Activated CD4-positive, alpha-beta T cell treated with anti-CD3 and anti-CD28 coated beads for 48 hours (primary cell): ENCODE results near the gene PCGF1.

Experiments
- DNase-seq: peaks from one replicate; pipeline ENCODE4 v3.0.0-alpha.2; 2020

PCGF1 gene

DNA sequence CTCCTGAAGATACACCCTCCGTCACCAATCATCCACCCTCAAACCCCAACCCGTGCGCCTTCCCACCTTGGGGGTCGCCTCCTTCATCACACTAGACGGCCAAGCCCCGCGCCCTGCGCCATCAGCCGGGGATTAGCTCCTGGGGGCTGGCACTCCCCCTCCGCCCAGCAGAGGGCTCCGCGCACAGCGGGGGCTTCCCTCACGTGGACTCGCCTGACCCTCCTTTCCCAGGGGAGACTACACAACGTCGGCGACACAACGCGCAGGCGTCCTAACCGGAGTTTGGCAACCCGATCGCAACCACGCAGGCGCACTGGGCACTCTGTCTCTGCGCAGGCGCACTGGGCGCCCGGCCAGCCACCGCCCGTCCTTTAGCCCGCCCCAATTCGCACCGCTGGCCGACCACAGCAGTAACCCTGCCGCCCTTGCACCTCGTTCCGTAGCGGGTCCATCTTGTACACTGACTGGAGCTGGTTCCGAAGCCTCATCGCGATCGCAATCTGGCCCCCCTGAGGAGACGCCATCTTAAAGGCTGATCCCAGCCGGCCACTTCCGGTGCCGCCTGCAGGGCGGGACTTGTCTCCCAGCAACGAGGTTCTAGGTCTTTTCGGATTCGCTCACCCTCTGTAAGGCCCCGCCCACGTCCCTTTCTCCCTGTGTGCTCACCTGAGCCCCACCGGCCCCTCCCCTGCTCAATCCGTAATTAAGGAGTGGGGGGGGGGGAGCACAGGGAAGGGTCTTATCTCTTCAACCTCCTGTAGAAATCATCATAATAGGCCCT lies at the start of gene PCGF1:
PCGF1 (minus strand) TSS at position 551 of the 781 bp plus-strand sequence; CDS start at position 524, 27 bp downstream.
- peak; percentile 99 for DNase-seq

DNA sequence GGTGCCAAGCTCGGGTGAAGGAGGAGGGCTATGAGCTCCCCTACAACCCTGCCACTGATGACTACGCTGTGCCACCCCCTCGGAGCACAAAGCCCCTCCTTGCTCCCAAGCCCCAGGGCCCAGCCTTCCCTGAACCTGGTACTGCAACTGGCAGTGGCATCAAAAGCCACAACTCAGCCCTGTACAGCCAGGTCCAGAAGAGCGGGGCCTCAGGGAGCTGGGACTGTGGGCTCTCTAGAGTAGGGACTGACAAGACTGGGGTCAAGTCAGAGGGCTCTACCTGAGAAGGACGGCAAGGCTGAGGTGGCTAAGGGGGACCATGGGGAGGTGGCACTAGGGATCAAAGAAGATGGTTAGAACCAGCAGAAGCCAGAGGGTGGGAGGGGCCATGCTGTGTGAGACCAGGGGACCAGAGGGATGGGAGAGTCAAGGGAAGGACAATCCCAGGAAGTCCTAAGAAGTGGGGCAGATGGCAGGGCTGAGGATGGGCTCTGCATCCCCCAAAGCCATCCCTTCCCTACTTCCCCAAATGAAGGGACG lies 49.4 kb upstream of the PCGF1 start:
- DNase-seq, result no peak

DNA sequence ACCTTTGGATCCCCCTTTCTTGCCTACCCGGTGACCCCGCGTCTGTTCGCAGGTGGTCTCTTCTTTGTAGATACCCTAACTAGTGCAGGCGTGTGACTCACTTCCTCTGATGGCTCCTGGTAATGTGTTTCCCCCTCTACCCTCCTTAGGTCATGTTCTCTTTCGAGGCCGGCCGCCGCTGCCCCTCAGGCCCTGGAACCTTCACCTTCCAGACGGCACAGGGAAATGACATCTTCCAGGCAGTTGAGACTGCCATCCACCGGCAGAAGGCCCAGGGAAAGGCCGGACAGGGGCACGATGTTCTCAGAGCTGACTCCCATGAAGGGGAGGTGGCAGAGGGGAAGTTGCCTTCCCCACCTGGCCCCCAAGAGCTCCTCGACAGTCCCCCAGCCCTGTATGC lies 48.7 kb upstream of the PCGF1 start:
- no peak for DNase-seq

DNA sequence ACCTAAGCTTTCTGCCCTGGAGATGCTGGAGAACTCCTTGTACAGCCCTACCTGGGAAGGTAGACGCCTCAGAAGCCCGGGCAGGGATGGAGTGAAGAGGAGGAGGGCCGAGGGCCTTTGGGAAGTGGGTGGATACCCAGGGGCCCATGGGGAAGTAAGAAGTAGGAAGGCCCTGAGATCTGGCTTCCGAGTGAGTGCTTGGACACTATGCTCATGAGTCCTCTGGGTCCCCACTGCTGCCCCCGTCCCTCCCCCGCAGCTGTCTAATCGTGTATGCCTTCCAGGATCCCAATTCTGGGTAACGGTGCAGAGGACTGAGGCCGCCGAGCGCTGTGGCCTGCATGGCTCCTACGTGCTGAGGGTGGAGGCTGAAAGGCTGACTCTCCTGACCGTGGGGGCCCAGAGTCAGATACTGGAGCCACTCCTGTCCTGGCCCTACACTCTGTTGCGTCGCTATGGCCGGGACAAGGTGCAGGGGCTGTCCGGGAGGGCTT lies 48.2 kb upstream of the PCGF1 start:
- no peak for DNase-seq

DNA sequence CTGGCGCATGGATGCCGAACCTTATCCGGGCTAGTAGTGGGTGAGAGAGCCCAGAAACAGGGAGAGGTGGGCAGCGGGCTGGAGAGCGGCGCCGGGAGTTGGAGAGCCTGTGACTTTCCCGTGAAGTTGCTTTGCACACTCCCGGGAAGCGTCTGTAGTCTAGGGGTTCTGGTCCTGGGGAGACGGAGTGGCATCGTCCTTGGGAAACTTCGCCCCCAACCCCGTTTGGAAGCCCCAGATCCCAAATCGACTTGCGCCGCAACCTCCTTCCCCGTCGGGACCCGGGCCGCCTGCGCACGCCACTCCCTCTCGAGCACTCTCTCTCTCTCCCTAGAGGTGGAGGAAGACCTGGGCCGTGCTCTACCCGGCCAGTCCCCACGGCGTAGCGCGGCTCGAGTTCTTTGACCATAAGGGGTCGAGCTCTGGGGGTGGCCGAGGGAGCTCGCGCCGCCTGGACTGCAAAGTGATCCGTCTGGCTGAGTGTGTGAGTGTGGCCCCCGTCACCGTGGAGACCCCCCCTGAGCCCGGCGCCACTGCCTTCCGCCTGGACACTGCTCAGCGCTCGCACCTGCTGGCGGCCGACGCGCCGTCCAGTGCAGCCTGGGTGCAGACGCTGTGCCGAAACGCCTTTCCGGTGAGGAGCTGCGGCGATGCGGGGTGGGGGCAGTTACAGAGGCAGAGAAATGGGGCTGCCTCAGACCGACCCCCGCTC lies 47.5 kb upstream of the PCGF1 start:
- peak; percentile 63 for DNase-seq

DNA sequence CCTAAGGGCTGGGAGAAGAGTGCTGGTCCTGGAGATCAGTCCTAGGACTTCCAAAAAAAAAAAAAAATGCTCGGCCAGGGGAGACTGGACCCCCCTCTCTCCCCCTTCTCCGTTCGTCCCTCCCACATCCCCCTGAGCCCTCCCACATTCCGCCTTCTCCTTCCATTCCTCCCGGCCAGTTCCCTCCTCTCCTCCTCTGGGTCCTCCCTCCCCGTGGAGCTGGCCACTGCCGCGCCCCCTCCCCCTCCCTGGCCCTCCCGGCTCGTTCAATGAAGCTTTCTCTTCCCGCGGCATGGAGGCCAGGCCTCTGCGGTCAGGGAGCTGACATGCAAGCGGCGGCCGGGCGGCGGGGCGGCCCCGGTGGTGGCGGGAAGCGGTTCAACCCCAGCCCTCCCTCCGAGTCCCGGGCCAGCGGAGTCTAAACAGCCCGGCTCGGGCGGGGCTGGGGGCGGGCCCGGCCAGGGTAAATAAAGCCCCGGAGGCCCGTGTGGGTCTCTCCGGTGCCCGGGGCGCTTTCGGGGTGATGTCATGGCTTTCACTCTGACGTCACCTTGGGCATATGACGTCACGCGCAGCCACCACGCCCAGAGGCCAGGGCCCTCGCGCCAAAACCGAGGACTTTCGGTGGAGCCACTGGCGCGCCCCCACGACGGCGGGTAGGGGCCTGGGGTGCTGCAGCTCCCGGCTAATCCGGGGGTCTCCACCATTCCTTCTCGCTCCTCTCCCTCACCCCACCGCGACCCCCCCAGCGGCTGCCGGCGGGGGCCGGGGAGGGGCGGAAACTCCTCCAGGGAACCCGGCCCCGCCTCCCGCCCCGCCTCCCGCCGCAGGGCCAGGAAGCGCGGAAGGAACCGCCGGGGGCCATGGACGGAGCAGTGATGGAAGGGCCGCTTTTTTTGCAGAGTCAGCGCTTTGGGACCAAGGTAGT lies 46.7 kb upstream of the PCGF1 start, which contains the start of the genes DOK1 and LOXL3:
DOK1 (plus strand) TSS at position 829 of the 928 bp plus-strand sequence; CDS start at position 864, 35 bp downstream.
LOXL3 (minus strand) TSS at position 51 of the 928 bp plus-strand sequence. CDS start 1,308 bp downstream, outside the sequence.
- DNase-seq, result peak; percentile 88

DNA sequence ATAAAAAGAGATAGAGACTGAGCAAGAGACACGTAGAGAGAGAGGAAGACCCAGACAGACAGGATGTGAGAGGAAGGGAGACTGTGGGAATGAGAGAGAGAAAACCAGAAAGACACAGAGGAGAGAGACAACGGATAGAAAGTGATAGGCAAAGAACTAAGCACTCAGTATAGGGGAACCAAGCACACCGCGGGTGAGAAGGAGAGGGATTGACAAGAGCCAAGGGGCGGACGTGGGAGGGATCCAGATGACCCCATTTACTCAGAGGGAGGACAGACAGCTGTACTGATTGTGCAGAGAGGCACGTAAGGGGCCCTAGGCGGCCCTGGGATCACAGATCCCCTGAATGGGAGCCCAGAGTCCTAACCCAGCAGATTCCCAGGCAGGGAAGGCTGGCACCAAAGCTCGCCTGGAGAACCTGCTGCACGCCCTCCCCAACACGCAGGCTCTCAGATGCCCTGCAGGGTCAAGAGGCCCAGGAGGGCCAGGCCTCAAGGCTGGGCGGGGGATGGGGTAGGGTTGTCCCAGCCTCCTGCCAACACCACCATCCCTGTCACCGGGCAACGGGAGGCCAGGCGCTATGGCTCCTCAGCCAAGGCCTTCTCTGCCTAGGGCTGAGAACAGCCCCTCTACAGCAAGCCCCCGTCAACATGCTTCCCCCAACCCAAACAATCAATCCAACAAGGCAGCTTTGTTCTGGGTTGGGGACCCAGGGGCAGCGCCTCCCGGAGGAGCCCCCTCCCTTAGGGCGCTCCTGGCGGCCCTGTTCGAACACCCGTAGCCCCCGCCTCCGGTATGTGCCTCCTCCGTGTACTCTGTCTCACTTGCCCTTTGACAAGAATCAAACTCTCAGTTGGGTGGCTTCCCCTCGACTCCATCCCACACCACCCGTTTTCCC lies 45.7 kb upstream of the PCGF1 start:
- DNase-seq, result no peak

DNA sequence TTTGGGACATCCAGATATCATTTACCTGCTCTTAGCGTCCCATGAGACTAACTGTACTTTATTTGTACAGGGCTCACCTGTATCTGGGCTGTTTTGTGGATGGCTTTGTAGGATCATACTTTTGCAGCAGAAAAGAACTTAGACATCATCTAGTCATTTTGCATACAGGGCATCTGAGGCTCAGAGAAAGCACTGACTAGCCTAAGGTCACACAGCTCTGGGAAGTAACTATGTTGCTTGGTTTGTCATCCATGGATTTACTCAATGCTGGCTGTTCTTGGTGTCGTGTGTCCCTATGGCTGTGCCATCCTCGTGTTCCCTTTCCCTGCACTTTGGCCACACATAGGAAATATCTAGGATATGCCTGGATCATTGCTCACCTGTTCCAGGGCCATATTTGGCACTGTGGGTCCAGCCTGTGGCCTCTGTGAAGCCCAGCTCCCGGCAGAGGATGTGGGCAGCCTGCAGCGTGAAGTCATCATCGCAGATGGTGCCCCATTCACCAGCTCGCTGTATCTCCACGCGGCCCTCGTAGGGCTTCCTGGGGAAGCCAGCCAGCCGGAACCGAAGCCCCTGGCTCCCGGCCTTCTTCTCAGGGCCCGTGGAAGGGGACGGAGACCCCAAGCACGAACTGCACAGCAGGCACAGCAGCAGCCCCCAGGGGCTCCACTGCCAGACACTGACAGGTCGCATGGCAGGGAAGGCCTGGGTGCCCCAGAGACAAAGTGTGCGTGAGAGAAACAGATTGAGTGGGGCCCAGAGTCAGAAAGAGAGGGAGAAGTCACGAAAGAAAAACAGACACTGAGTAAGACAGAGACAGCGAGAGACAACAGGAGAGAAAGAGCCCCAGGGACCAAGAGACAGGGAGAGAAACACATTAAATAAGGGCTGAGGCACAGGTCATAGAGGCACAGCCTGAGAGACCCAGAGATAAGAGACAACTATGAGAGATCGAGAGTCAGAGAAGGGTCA lies 44.7 kb upstream of the PCGF1 start:
- DNase-seq, result no peak

DNA sequence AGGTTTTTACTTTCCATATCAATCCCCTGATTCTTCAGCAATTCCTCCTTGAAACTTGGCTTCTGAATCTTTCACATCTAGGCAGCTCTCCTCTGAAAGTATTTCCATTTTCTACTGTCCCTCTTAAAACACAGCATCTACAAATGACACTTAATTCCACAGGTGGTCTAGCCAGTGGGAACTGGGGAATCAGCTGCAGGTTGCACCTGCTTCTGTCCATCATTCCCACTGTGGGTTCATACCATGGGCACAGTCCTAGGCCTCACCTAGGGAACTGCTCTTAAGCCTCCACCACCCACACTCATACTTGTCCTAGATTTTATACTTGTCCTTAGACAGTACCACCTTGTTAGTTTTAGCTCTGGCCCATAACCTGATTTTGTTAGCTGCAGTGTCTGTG lies 44.0 kb upstream of the PCGF1 start:
- DNase-seq, result no peak

DNA sequence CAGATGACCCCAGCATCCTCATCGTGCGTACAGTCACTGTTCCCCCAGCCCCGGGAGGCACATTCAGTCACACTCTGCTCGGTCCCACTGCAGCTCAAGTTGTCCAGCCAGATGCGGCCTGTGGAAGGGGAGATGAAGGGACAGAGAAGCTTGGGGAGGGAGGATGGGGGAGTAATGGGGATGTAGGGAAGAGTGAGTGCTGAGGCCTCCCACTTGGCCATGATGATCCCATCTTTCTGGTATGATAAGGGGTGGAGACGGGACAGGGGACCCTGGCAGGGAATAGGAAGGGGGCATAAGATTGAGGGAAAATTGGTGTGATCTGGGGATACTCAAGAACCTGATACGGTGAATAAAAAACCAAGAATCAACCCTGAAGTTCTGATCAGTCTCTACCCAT lies 42.7 kb upstream of the PCGF1 start:
- DNase-seq, result no peak

DNA sequence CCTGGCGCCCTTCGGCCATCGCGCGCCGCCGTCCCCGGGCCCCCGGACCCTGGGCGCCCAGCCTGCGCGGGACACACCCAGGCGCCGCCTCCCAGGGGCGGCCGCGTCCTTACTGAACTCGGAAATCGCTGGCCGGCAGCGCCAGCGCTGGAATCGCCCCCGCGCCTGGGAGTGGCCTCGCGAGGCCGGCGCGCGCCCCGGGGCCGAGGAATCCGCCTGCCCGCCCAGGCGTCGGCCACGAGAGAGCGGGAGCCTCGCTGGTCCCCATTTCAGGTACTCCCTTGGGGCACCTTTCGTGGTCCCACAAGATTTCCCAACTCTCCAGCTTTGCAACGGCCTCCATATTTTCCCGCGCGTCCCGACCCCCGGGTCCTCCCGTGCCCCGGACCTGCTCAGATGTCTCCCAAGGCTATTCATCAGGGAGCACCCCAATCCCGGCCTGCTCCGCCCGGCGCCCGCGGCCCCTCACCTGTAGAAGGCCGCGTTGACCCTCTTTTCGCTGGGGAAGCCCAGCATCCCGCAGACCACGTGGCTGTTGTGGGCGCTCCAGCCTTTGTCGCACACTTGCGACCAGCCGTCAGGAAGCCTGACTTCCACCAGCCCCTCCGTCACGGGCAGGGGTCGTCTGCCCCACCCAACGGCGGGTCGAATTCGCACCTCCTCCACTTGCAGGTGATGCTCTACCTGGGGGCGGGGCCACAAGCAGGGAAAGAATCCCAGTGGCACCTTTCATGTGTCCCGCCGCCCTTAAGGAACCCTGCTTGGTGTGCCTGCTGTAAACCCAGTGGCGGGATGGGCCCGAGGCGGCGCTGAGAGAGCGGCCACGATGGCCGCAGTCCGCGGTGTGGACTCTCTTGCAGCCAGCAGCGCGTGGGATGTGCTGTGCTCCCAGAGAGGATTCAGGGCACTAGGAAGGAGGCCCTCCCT lies 41.7 kb upstream of the PCGF1 start:
- DNase-seq, result peak; percentile 43

DNA sequence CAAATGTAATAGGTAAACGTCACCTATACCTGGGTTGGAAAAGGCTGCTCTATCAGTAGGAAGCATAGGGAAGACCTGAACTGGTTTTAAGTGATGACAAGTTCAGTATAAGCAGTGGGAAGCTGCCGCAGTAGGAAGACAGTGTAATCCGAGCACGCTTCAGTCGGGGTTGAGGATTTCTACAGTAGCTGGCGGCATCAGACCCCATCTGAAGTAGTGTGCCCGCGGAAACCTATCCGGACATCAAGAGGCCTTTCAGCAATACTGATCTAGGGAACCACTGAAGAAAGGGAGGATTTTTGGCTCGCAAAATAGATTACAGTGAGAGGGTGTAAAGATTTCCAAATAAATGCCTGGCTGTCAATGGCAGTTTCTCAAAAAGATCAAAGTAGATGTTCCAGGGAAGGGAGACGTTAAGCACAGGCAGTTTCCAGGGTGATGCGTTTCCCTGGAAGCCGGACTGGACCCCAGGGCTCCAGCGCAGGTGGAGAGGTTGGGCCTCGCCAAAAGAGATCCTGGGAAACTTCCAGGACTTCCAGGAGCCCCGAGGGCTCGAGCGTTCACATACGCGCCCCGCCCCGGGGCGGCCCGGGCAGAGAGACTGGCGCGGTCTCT lies 40.9 kb upstream of the PCGF1 start:
- DNase-seq, result no peak

DNA sequence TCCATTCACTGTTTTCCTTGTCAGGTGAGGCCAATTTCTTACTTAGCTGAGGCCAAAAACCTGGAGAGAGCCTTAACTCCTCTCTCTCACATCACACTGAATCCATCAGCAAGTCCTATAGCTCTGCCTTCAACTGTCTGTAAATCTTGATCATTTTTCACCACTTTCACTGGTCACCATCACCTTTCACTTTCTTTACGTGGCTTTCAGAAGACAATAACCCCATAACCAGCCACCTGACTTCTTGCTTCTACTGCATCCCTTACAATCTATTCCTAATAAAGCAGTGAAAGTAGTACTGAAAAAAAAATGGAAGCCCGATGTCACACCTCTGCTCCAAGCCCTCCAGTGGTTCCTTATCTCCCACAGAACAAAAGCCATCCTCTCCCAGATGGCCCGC lies 38.5 kb upstream of the PCGF1 start:
- no peak for DNase-seq

DNA sequence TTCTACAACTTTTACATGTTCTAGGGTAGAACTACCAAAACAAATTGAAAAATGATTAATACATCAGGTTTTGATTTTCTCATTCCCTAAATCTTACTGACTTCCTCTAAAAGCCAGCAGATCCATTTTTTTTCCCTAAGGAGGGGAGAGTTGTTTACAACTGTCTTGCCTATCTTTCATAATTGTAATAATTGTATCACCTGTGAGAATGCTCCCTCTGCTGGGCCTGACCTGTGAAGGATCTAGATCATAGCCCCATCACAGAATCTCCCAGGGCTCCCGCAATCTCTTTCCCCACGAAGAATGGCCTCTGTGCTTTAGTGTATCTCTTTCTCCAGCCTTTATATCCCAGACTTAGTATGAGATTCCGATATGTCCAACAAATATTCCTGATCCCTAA lies 37.1 kb upstream of the PCGF1 start:
- DNase-seq, result no peak

DNA sequence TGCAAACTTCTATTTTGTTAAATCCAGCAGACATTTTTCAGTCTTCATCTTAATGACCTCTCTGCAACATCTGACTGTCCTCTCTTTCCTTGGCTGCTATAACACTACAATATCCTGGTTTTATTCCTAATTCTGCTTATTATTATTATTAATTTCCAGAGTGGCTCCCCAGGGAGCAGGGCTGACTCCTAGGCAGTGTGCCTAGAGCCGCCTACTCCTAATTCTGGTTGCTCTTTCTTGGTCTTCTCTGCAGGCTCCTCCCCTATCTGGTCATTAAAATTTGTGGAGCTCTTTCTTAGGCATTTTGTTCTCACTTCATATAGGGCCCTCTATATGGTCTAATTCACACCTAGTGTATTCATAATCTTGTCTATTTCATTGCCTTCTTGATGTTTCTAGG lies 35.5 kb upstream of the PCGF1 start:
- DNase-seq, result no peak

DNA sequence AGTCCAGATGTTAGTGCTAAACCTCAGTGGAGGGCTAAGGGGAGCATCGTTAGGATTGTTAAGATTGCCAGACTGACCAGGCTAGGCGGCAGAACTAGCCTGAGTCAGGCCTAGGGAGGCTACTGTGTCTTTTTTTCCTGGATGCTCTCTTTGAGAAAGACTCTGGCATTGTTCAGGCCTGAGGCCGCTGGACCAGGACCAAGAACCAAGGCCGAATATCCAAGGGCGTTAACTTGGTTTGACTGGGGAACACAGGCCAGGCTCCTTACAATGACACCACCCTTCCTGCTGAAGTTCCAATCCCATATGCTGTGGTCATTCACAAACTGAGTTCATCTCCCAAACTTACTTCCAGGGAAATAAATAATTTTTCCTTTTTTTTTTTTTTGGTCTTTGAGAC lies 32.8 kb upstream of the PCGF1 start:
- no peak for DNase-seq

DNA sequence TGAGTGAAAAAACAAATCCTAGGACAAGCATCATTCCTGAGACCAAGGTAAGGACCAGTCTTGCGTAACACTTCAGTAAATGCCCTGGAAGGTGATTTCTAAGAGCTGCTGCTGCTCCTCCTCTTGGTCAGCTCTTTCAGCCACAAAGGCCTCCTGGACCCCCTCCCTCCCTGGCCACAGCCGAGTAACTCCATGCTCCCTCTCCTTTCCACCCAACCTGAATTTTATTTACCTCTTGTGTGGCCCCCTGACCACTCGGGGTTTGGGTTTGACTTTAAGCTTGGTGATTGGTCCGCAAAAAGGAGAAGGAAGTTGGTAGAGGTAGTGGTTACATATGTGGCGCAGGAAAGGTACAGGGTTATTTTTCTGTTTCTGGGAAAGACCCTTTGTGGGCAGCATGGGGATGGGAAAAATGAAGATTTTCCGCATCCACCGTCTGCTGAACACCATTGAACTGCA lies 31.4 kb upstream of the PCGF1 start:
- no peak for DNase-seq

DNA sequence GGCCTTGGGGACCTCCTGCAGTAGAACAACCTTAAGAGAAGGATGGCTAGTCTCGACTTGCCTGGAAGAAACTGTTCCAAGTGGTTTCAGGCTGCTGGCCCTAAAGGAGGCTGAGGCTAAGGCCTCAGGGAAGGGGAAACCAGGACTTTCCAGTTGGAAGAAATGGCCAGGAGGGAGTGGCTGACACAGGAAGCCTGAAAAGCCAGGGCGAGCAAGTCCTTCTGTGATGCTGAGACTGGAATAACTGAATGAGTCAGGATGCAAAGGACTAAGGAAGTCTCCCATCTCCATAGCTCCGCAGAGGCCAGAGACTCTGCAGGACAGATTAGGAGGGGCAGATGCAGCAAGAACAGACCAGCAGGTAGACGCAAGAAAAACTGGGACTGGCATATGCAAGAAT lies 29.6 kb upstream of the PCGF1 start:
- no peak for DNase-seq
